MM.1S (cell line): Measurements from ENCODE around the gene JTB.

Experiments
- DNase-seq: peaks from one replicate; pipeline ENCODE4 v3.0.0-alpha.2; 2015
- H2AFZ ChIP-seq: fragments of 300-600 bp; sonication (generic); 2 replicates; pipeline ENCODE4 v1.6.0; 2016; ENCODE audit warnings: antibody characterized with exemption, low read length
- H3F3A ChIP-seq: fragments of 300-600 bp; sonication (generic); 2 replicates; pipeline ENCODE4 v1.6.1; 2016; ENCODE audit warnings: mild to moderate bottlenecking, antibody characterized with exemption, low read length, moderate library complexity, mixed read lengths; ENCODE audit not compliant: insufficient read depth
- H3K27ac ChIP-seq: fragments of 300-600 bp; sonication (generic); 2 replicates; pipeline ENCODE4 v1.5.1; 2016; ENCODE audit warnings: mild to moderate bottlenecking, low read length
- H3K27me3 ChIP-seq: fragments of 300-600 bp; sonication (generic); replicated peaks from 2 replicates; pipeline ENCODE4 v1.6.0; 2016; ENCODE audit warnings: low read length; ENCODE audit not compliant: insufficient read depth
- H3K36me3 ChIP-seq: fragments of 300-600 bp; sonication (generic); replicated peaks from 2 replicates; pipeline ENCODE4 v1.6.1; 2016; ENCODE audit warnings: mild to moderate bottlenecking, low read length, mixed read lengths; ENCODE audit not compliant: insufficient read depth
- H3K4me1 ChIP-seq: fragments of 300-600 bp; sonication (generic); 2 replicates; pipeline ENCODE4 v1.6.1; 2016; ENCODE audit warnings: low read length, mixed read lengths
- H3K4me2 ChIP-seq: fragments of 300-600 bp; sonication (generic); 2 replicates; pipeline ENCODE4 v1.6.0; 2016; ENCODE audit warnings: low read depth, low read length
- H3K4me3 ChIP-seq: fragments of 300-600 bp; sonication (generic); 2 replicates; pipeline ENCODE4 v1.5.1; 2016; ENCODE audit warnings: low read length, mixed read lengths
- H3K79me2 ChIP-seq: fragments of 300-600 bp; sonication (generic); 2 replicates; pipeline ENCODE4 v1.6.1; 2016; ENCODE audit warnings: mixed run types, low read length, mixed read lengths
- H3K9ac ChIP-seq: fragments of 300-600 bp; sonication (generic); 2 replicates; pipeline ENCODE4 v1.6.1; 2016; ENCODE audit warnings: low read length, mixed read lengths
- H3K9me2 ChIP-seq: fragments of 300-600 bp; sonication (generic); replicated peaks from 2 replicates; pipeline ENCODE4 v1.6.1; 2016; ENCODE audit warnings: mild to moderate bottlenecking, low read length, mixed read lengths; ENCODE audit not compliant: insufficient read depth
- H3K9me3 ChIP-seq: fragments of 300-600 bp; sonication (generic); replicated peaks from 2 replicates; pipeline ENCODE4 v1.6.1; 2016; ENCODE audit warnings: mild to moderate bottlenecking, low read length, mixed read lengths; ENCODE audit not compliant: insufficient read depth
- H4K20me1 ChIP-seq: fragments of 300-600 bp; sonication (generic); 2 replicates; pipeline ENCODE4 v1.6.1; 2016; ENCODE audit warnings: mild to moderate bottlenecking, low read length, moderate library complexity, mixed read lengths; ENCODE audit not compliant: insufficient read depth
- EZH2 ChIP-seq: fragments of 300-600 bp; sonication (generic); optimal IDR thresholded peaks from 2 replicates; pipeline ENCODE3; 2017; ENCODE audit warnings: low read depth, mild to moderate bottlenecking, antibody characterized with exemption, low read length, mixed read lengths
- EZH2phosphoT487 ChIP-seq: fragments of 300-600 bp; sonication (generic); IDR thresholded peaks from 2 replicates; pipeline ENCODE4 v1.6.1; 2018; ENCODE audit warnings: antibody characterized with exemption, low read length
- TF ChIP-seq, protein P1 (sequence below): fragments of 300-600 bp; sonication (generic); IDR thresholded peaks from 2 replicates; pipeline ENCODE4 v1.5.1; 2016; ENCODE audit warnings: antibody characterized with exemption, low read length, mixed read lengths

Gene JTB

DNA sequence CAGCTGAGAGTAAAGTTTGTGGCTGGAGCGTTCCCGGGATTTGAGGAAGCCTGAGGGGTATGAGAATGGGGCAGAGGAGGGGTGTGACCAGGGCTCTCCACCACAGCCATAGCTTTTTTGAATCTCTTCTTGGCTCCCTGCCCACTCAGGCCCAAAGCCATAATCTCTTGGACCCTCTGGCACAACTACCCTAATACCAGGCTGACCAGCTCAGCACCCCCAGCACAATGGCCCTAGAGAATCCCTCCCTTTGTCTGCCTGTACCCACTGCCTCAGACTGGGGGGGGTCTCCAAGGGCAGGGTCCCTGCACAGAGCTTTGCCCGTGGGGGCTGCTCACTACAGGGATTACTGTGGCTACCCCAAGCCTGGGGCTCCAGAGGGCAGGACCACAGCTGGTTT, 38.5 kb downstream of the JTB start:
- Histone ChIP-seq H3K4me2 (no peak overlapping the region), H3K9me2 (no peaks in the 10 kb centered on the region), H3K27ac (no peak overlapping the region), H3K4me3 (no peak overlapping the region), H2AFZ (no peak overlapping the region), H3K4me1 (no peaks in the 10 kb centered on the region), H3K9me3 (no peaks in the 10 kb centered on the region), H3K27me3 (no peaks in the 10 kb centered on the region), H3K9ac (no peak overlapping the region), H3F3A (no peaks in the 10 kb centered on the region), H4K20me1 (no peaks in the 10 kb centered on the region), H3K36me3 (no peaks in the 10 kb centered on the region; the same call in none of the 2 replicates), H3K79me2 (peaks cover 9% of the 10 kb centered on the region)
- TF ChIP-seq EZH2 = no peak
- no peak for TF ChIP-seq EZH2phosphoT487
- TF ChIP-seq, protein P1, sequence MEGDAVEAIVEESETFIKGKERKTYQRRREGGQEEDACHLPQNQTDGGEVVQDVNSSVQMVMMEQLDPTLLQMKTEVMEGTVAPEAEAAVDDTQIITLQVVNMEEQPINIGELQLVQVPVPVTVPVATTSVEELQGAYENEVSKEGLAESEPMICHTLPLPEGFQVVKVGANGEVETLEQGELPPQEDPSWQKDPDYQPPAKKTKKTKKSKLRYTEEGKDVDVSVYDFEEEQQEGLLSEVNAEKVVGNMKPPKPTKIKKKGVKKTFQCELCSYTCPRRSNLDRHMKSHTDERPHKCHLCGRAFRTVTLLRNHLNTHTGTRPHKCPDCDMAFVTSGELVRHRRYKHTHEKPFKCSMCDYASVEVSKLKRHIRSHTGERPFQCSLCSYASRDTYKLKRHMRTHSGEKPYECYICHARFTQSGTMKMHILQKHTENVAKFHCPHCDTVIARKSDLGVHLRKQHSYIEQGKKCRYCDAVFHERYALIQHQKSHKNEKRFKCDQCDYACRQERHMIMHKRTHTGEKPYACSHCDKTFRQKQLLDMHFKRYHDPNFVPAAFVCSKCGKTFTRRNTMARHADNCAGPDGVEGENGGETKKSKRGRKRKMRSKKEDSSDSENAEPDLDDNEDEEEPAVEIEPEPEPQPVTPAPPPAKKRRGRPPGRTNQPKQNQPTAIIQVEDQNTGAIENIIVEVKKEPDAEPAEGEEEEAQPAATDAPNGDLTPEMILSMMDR = no peak
- DNase-seq = no peak

DNA sequence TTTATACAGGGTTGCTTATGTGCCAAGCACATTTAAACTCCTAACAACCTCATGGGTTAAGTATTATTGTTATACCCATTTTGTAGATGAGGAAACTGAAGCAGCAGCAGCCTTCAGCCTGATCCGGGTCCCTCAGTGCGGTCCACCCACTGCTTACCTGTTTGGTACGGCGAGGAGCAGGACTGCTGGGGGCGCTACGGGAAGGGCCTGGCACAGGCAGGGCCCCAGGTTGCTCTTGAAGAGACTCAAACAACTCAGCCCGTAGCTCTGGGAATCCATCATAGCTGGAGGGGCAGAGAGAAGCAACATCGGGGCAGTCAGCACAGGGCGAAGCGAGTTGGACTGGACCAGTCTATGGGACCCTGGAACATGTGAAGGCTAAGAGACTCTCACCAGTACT, 40.1 kb downstream of the JTB start:
- Histone ChIP-seq H3K4me1 (no peaks in the 10 kb centered on the region), H2AFZ (no peak overlapping the region), H4K20me1 (no peaks in the 10 kb centered on the region), H3K36me3 (no peaks in the 10 kb centered on the region; the same call in none of the 2 replicates), H3K9me3 (no peaks in the 10 kb centered on the region), H3F3A (no peaks in the 10 kb centered on the region), H3K9me2 (no peaks in the 10 kb centered on the region), H3K27ac (no peak overlapping the region), H3K4me2 (no peak overlapping the region), H3K79me2 (no peaks in the 10 kb centered on the region), H3K4me3 (no peak overlapping the region), H3K27me3 (no peaks in the 10 kb centered on the region), H3K9ac (no peak overlapping the region)
- no peak for DNase-seq
- no peak for TF ChIP-seq EZH2

GRCh38 chr1:153936011-153936802, 41.3 kb downstream of the JTB start:
- H3K4me3 ChIP-seq = no peak overlapping the region
- DNase-seq = no peak
- H3K27ac ChIP-seq = no peak overlapping the region
- H3K9ac ChIP-seq = no peak overlapping the region
- no peaks in the 10 kb centered on the region; the same call in none of the 2 replicates for H3K36me3 ChIP-seq
- no peaks in the 10 kb centered on the region for H3K9me3 ChIP-seq
- TF ChIP-seq EZH2phosphoT487 = no peak
- TF ChIP-seq, protein P1 = no peak
- no peak for TF ChIP-seq EZH2
- H3K4me2 ChIP-seq = no peak overlapping the region
- H3K27me3 ChIP-seq = no peaks in the 10 kb centered on the region
- H2AFZ ChIP-seq = no peak overlapping the region
- no peaks in the 10 kb centered on the region for H3F3A ChIP-seq
- no peaks in the 10 kb centered on the region for H3K9me2 ChIP-seq
- H3K79me2 ChIP-seq = no peaks in the 10 kb centered on the region
- H3K4me1 ChIP-seq = no peaks in the 10 kb centered on the region
- no peaks in the 10 kb centered on the region for H4K20me1 ChIP-seq

DNA sequence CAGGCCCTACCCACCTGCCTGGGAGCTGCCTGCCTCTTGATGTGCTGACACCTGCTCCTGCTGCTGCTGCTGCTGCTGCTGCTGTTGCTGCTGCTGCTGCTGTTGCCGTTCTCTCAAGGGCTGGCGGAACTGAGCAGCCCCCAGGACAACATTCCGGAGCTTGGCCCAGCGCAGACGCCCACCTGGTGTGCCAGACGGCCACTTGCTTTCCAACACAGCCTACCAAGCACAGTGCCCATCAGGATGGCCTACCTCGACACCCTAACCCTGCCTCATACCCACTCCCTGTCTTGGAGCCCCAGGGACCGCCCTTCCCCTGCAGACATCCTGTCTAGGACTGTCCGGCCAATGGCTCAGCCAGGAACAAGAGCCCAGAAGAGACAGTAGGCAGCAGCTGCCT, 42.7 kb downstream of the JTB start:
- TF ChIP-seq, protein P1 = no peak
- no peak for TF ChIP-seq EZH2phosphoT487
- no peak for TF ChIP-seq EZH2
- Histone ChIP-seq H3K9me3 (no peaks in the 10 kb centered on the region), H3K9ac (no peak overlapping the region), H2AFZ (no peak overlapping the region), H3K79me2 (no peaks in the 10 kb centered on the region), H3F3A (no peaks in the 10 kb centered on the region), H3K4me1 (no peaks in the 10 kb centered on the region), H3K27me3 (no peaks in the 10 kb centered on the region), H3K27ac (no peak overlapping the region), H3K4me3 (no peak overlapping the region), H3K9me2 (no peaks in the 10 kb centered on the region), H3K36me3 (no peaks in the 10 kb centered on the region; the same call in none of the 2 replicates), H3K4me2 (no peak overlapping the region), H4K20me1 (no peaks in the 10 kb centered on the region)
- DNase-seq = no peak
